ENCODE results near the gene MSANTD3. TPM values are rescaled to one million over a fixed set of nuclear protein-coding genes. Genes with fewer than 3 reads are reported as not detected.

MSANTD3 gene, protein sequence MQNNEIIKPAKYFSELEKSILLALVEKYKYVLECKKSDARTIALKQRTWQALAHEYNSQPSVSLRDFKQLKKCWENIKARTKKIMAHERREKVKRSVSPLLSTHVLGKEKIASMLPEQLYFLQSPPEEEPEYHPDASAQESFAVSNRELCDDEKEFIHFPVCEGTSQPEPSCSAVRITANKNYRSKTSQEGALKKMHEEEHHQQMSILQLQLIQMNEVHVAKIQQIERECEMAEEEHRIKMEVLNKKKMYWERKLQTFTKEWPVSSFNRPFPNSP
- 27.1 and 31.6 TPM in 2 replicates for total RNA-seq

DNA sequence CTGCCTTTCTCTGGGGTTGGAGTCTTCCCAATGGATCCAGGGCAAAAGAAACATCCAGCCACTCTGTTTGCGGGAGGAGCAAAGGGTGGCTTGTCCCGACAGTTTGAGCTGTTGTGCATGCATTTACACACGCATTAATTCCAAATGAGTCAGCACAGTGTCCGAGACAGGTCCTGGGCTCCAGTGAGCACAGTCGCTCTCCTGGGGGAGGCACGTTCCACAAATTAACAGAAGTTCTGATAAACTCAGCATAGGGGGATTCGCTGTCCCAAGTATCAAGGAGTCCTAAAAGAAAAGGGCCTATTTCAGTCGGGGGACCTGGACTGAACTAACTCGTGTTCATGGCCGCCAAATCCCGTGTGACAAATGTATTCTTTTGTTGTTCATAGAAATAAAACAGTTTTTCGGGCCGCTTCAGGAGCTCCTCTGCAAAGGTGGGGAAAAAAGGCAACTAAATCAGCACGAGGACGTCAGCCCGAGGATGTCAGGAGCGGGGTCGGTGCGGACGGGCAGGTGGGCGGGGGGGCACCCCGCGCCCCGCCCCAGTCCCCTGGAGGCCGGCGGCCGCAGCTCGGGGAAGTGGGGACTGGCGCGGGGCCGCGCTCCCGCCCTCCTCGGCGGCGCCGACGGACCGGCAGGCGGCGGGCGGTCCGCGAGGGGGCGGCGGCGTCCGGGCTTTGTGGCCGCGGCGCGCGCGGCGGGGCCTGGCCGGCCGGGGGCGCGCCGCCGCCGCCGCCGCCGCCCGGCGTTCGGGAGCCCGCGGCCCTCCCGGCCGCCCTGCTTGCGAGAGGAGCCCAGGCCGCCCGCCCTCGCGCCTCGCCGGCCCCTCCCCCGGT lies at the start of gene MSANTD3:
Gene MSANTD3, plus strand, starts transcription at position 614 of the 836 bp plus-strand sequence. CDS start 14,796 bp downstream, outside the sequence.

DNA sequence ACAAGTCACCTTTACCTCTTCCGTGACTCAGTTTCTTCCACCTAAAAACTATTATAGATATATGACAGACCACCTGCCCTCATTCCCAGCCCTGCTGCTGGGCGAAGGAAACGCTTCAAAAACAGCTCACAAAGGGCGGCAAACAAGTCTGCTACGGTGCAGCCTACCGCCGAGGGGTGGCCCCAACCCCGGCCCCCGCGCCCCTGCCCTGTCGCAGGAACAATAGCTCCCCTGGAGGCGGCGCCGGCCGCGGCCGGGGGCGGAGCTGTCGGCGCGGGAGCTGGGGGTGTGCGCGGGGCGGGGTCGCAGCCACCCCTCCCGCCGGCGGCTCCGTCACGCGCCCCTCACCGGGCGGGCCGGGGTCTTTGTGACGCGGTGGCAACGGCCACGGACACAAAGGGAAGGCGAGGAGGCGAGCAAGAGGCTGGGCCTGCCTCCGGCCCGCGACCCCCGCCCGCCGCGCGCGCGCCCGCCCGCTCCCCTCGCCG lies 45.9 kb downstream of the MSANTD3 start, which contains the start of gene TMEFF1:
Gene TMEFF1, plus strand, starts transcription at position 362 of the 488 bp plus-strand sequence. CDS start 396 bp downstream, outside the sequence.

Other genes with a start within 250 kb of the MSANTD3 start
- 13.3 and 17.5 TPM in 2 replicates for gene TEX10, start 74.2 kb upstream of the MSANTD3 start, total RNA-seq
- 2.5 and 3.7 TPM in 2 replicates for gene TMEFF1, start 46.0 kb downstream of the MSANTD3 start, total RNA-seq
- 0.12 and 1.2 TPM in 2 replicates for gene CAVIN4, start 150.9 kb downstream of the MSANTD3 start, total RNA-seq

Data from pericardium fibroblast (primary cell).